Retinal pigment epithelial cell (primary cell): ENCODE results near the gene LRRC75A.
"Not testable (repeated sequence)": the region's sequence is repeated elsewhere in the genome, so short reads cannot be mapped to it uniquely, and the experiment has no call there.

ENCODE experiments used
- DNase-seq: peaks from one replicate; pipeline ENCODE4 v3.0.0-alpha.2; 2010; ENCODE audit warnings: low read depth
- H3K4me3 ChIP-seq: 2 replicates; pipeline ENCODE4 v1.5.1; 2011; ENCODE audit warnings: mild to moderate bottlenecking, low read length, control low read depth, moderate library complexity
- TF ChIP-seq, protein P1 (sequence below): conservative IDR thresholded peaks from 2 replicates; pipeline ENCODE4 v1.5.1; 2011; ENCODE audit warnings: low read depth, low read length, control low read depth, inconsistent platforms

LRRC75A gene

GRCh38 chr17:16453493-16453851 is 38.5 kb downstream of the LRRC75A start:
- no peak for DNase-seq
- TF ChIP-seq, protein P1, sequence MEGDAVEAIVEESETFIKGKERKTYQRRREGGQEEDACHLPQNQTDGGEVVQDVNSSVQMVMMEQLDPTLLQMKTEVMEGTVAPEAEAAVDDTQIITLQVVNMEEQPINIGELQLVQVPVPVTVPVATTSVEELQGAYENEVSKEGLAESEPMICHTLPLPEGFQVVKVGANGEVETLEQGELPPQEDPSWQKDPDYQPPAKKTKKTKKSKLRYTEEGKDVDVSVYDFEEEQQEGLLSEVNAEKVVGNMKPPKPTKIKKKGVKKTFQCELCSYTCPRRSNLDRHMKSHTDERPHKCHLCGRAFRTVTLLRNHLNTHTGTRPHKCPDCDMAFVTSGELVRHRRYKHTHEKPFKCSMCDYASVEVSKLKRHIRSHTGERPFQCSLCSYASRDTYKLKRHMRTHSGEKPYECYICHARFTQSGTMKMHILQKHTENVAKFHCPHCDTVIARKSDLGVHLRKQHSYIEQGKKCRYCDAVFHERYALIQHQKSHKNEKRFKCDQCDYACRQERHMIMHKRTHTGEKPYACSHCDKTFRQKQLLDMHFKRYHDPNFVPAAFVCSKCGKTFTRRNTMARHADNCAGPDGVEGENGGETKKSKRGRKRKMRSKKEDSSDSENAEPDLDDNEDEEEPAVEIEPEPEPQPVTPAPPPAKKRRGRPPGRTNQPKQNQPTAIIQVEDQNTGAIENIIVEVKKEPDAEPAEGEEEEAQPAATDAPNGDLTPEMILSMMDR = no peak
- no peak overlapping the region for H3K4me3 ChIP-seq

- DNase-seq, H3K4me3 ChIP-seq: not testable (repeated sequence)
These were observed 39.7 kb downstream of the LRRC75A start for GRCh38 chr17:16452268-16452667.

- H3K4me3 ChIP-seq = no peak overlapping the region
- DNase-seq = no peak
- TF ChIP-seq, protein P1 = no peak
These were observed 42.0 kb downstream of the LRRC75A start for GRCh38 chr17:16450028-16450427.

GRCh38 chr17:16449121-16449570 is 42.8 kb downstream of the LRRC75A start:
- DNase-seq = peak; percentile 47
- H3K4me3 ChIP-seq = no peak overlapping the region
- TF ChIP-seq, protein P1 = no peak

DNA sequence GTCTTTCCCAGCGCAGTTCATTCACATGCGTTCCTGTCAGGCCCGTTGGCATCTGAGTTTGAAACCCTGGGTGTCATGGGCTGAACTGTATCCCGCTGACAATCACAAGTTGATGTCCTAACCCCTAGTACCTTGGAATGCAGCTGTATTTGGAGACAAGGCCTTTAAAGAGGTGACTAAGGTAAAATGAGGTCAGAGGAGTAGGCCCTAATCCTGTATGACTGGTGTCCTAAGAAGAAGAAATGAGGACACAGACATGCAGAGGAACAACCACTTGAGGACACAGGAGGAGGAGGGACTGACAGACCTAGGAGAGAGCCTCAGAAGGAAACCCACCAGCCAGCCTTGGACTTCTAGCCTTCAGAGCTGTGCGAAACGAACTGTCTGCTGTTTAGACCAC is 43.5 kb downstream of the LRRC75A start:
- TF ChIP-seq, protein P1 = no peak

GRCh38 chr17:16447676-16448075 is 44.3 kb downstream of the LRRC75A start:
- TF ChIP-seq, protein P1 = no peak
- no peak overlapping the region for H3K4me3 ChIP-seq
- DNase-seq = no peak

More for the DNA sequence above, 43.5 kb downstream of the LRRC75A start:
- no peak for DNase-seq
- no peak overlapping the region for H3K4me3 ChIP-seq

DNA sequence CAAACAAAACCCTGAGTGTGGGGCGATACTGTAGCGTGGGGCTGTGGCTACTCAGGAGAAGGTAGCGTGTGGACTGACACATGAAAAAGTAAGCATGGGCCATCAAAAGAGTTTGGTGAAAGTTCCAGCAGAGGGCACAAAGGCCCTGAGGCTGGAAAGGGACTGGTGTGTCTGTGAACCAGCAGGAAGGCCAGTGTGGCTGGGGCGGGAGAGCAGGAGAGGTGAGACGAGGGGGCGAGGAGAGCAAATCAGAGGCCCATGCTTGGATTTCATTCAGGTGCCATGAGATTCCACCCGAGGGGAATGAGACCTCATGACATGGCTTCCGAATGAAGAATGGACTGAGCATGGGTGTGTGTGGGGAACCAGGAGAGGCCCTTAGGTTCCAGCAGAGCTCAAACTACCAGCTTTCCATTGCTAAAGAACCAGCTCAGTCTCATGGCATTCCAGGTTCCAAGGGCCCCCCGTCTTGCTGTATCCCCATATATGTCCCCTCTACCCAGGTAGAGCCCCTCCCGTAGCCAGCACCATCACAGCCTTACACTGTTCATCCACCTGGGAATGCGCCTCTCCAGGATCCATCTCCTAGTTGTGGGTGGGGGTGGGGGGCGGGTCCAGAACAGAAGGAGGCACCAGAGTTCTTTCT is 45.5 kb downstream of the LRRC75A start:
- no peak overlapping the region for H3K4me3 ChIP-seq
- no peak for DNase-seq
- TF ChIP-seq, protein P1 = no peak
